Muscle of arm (tissue), 12 donors: ENCODE measurements around the gene TTC39B. TPM values are rescaled to one million over a fixed set of nuclear protein-coding genes. Genes with fewer than 3 reads are reported as not detected.
A peak's percentile ranks its signal among the peaks of the same experiment; 100 is the strongest.

Source experiments
- DNase-seq: peaks from one replicate; pipeline ENCODE4 v3.0.0-alpha.2; 2013
- polyA plus RNA-seq, 12 donors: library from polyadenylated mRNA; unstranded; fragments of 120-200 nt; gene quantifications; one replicate each; pipeline ENCODE4 v1.2.1, GENCODE V29; 2013; ENCODE audit not compliant: insufficient read length in 12 of 12

Gene TTC39B
- polyA plus RNA-seq, 12 donors, result 2.0 to 6.3 (median 2.8) TPM; not detected in 1

GRCh38 chr9:15305470-15305869 is 1.5 kb downstream of the TTC39B start:
- DNase-seq, result no peak

- DNase-seq, result no peak
These were observed 2.4 kb downstream of the TTC39B start for GRCh38 chr9:15304632-15305031.

GRCh38 chr9:15300218-15300617 is 6.8 kb downstream of the TTC39B start:
- DNase-seq, result no peak

GRCh38 chr9:15299374-15299939 is 7.6 kb downstream of the TTC39B start:
- no peak for DNase-seq

- DNase-seq, result no peak
These were observed 8.7 kb downstream of the TTC39B start for GRCh38 chr9:15298362-15298761.

DNA sequence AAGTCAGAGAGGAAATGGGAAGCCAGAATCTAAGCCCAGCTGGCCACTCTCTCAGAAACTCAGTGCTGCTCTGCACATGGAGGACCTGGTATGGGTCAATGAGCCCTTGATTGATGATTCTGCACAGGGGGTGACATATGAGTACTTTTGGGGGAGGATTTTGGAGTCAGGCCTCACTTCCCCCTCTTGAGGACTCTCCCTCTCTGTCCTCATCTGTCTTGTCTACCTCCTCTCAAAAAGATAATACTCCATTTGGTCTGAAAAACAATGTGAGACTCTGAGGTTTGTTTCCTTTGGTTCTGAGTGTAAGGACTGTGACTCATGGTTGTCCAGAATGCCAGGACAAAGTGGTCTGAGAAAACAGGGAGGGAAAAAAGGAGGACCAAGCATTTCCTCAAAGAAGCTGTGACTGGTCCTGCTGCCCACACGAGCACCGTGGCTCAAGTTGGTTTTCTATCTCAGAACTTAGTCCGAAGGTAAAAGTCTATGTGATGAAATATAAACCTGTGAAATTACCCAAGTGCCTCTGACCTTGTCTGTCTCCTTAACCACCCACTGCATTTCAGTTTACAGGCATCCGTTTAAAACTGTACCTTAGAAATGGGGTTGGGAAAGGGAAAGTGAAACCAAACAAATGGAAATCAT is 11.1 kb downstream of the TTC39B start:
- peak; percentile 61 for DNase-seq

GRCh38 chr9:15294604-15295003 is 12.4 kb downstream of the TTC39B start:
- DNase-seq, result no peak

DNA sequence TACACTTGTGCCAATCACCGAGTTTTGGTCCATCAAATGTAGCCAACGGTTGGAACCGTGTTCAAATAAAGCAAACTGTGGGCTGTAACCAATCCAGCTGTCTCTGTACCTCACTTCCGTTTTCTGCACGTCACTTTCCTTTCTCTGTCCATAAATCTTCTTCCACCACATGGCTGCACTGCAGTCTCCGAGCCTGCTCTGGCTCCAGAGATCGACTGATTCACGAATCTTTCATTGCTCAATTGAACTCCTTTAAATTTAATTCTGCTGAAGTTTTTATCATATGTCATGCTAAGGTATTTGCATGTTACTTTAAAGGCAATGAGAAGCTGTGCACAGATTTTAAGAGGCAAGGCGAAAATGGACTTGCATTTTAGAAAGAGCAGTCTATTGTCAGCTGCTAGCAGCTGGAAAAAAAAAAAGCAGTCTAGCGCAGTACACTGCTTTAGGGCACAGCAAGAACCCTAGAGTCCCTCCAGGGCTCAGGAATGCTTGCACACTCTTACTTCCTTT is 13.2 kb downstream of the TTC39B start:
- no peak for DNase-seq

- DNase-seq, result no peak
These were observed 13.9 kb downstream of the TTC39B start for GRCh38 chr9:15293084-15293483.

- DNase-seq, result no peak
These were observed 17.4 kb downstream of the TTC39B start for GRCh38 chr9:15289603-15290002.

DNA sequence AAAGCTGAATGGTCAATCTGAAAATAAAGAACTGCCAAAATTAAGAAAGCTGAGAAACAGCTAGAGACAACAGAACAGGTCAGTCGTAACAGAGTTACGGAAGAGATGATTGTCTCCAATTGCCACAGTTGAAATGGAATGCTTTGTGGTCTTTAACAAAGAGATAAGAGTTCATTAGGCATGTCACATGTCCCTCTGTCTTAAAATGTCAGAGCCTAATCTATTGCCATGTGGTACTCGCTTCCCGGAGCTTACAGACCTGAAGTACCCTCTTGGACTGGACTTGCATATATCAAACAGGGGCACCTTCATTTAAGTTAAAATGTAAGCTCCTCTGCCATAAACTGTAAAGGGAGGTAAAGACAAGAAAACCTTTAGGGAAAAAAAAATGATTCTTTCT is 19.7 kb downstream of the TTC39B start:
- no peak for DNase-seq

- no peak for DNase-seq
These were observed 20.7 kb downstream of the TTC39B start for GRCh38 chr9:15286161-15286821.

GRCh38 chr9:15282567-15283285 is 24.3 kb downstream of the TTC39B start:
- DNase-seq, result no peak

- no peak for DNase-seq
These were observed 26.4 kb downstream of the TTC39B start for GRCh38 chr9:15280647-15281046.

DNA sequence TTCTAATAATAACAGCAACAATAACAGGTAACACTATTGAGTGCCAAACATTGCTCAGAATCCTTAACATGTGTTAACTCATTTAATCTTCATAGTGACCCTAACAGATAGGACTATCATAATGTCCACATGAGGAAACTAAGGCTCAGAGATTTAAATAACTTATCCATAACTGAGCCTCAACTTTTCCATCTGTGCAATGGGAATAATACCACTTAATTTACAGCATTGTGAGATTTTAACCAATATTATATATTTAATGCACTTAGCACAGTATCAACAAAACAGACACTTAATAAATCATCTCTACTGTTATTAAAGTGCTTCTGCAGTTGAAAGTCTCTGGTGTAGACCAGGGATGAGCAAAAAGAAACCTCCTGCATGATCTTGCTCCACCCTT is 28.2 kb downstream of the TTC39B start:
- DNase-seq, result no peak

DNA sequence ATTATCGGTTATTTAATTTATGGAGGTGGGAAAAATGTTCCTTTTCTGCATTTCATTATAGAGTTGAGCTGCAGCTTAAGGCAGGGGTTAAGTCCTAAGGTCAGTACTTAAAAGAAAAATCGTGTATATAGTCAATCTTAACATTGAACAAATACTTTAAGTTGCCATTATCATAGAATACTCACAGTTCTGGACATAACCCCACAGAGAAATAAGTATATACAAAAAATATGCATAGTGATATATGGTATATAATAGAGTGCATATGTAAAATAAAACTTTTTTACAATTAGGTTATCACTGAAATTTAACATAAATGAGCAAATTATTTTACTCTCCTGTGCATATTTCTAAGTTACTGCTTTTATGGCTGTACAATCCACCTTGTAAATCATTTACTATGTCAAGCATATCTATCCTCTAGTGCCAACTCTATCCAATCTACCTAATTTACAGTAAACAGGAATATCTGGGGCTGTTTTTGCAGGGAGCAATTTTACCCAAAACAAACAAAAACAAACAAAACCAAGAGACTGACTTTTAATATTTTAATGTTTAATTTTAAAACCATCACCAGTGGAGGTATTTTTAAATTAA is 28.8 kb downstream of the TTC39B start:
- DNase-seq, result no peak

DNA sequence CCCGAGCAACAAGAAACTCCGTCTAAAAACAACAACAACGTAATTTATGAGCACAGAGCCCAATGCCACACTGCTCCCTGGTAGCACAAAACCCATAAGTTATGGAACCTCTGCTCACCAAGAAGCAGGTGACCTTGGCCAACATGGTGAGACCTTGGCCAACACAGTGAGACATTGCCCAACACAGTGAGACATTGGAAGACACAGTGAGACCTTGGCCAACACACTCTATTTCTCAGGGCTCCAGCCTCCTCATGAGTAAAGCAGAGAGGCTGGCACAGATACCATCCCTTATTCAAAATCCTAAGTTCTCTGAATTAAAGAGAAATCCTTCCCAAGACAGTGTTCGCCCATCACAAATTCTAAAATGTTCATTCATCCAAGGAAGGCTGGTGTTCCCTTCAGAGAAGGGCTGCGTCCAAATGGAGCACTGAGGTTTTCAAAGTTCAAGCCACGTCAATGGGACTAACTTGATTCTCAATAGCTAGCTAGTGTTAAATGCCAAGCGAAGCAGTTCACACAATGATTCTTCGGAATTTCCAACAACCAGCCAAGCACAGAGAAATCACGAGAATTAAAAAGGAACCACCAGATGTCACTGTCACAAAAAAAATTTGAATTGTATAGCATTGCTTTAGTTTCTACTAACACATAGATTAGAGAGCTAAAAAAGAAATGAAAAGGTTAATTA is 29.5 kb downstream of the TTC39B start:
- peak; percentile 50 for DNase-seq

GRCh38 chr9:15276328-15276938 is 30.6 kb downstream of the TTC39B start:
- no peak for DNase-seq

DNA sequence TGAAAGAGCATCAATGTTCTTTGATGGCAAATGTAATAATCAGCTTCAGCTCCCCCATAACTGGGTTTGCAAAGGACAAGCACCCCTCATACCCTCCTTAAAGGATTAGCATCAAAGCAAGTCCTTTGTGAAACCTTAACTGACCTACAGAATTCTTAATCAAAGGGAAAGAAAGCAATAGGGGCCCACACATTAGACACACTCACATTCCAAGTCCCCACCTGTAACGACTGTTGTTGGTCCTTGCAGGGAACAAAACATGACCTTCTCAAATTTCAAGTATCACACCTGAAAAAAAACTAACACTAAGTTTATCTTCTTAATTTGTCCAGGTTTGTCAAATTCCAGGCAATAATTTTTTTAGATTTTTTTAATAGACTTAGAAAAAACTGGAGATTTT is 32.6 kb downstream of the TTC39B start:
- DNase-seq, result no peak

GRCh38 chr9:15272377-15272928 is 34.6 kb downstream of the TTC39B start:
- DNase-seq, result no peak

DNA sequence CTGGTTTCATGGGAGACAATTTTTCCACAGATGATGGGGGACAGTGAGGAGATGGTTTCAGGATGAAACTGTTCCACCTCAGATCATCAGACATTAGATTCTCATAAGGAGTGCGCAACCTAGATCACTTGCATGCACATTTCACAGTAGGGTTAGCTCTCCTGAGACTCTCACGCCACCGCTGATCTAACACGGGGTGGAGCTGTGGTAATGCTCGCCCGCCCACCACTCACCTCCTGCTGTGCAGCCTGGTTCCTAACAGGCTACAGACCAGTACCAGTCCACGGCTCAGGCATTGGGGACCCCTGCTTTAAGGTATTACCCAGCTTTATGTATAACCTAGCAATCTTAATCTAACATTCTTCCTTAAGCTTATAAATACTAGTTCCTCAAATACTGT is 35.6 kb downstream of the TTC39B start:
- no peak for DNase-seq
